HL-60 (cell line): ENCODE results near the gene TALDO1.

ENCODE experiments used
- DNase-seq, 2 experiments: peaks; one replicate each; pipeline ENCODE4 v3.0.0-alpha.2; 2010 to 2020; ENCODE audit warnings: low read depth in 1 of 2, low spot score in 1 of 2
- H3K27ac ChIP-seq: fragments of 250-450 bp; sonication (Bioruptor Pico); replicated peaks from 2 replicates; pipeline ENCODE4 v1.5.1; 2020; ENCODE audit warnings: mild to moderate bottlenecking, moderate library complexity
- H3K27me3 ChIP-seq: fragments of 250-450 bp; sonication (Bioruptor Pico); 2 replicates; pipeline ENCODE4 v1.5.1; 2021; ENCODE audit warnings: mild to moderate bottlenecking, moderate library complexity; ENCODE audit not compliant: insufficient read depth, poor library complexity, severe bottlenecking
- H3K4me3 ChIP-seq: replicated peaks from 2 replicates; pipeline ENCODE4 v1.5.1; 2011; ENCODE audit warnings: mild to moderate bottlenecking, control low read depth, low read length; ENCODE audit not compliant: insufficient read depth
- GABPA ChIP-seq: IDR thresholded peaks from 2 replicates; pipeline ENCODE4 v1.6.1; 2012; ENCODE audit warnings: low read depth
- POLR2AphosphoS5 ChIP-seq: IDR thresholded peaks from 2 replicates; pipeline ENCODE4 v1.6.1; 2012; ENCODE audit warnings: low read depth
- REST ChIP-seq: IDR thresholded peaks from 2 replicates; pipeline ENCODE4 v1.6.1; 2012; ENCODE audit warnings: low read depth; ENCODE audit not compliant: insufficient replicate concordance
- SPI1 ChIP-seq: IDR thresholded peaks from 2 replicates; pipeline ENCODE4 v1.6.1; 2012; ENCODE audit warnings: low read depth, mild to moderate bottlenecking, borderline replicate concordance
- TF ChIP-seq, protein P1 (sequence below): IDR thresholded peaks from one replicate; pipeline ENCODE4 v1.5.1; 2011; ENCODE audit warnings: low read length, control low read depth, inconsistent platforms; ENCODE audit not compliant: insufficient read depth

The TALDO1 gene

GRCh38 chr11:708511-708910, 38.8 kb upstream of the TALDO1 start:
- no peak for TF ChIP-seq REST
- TF ChIP-seq, protein P1, sequence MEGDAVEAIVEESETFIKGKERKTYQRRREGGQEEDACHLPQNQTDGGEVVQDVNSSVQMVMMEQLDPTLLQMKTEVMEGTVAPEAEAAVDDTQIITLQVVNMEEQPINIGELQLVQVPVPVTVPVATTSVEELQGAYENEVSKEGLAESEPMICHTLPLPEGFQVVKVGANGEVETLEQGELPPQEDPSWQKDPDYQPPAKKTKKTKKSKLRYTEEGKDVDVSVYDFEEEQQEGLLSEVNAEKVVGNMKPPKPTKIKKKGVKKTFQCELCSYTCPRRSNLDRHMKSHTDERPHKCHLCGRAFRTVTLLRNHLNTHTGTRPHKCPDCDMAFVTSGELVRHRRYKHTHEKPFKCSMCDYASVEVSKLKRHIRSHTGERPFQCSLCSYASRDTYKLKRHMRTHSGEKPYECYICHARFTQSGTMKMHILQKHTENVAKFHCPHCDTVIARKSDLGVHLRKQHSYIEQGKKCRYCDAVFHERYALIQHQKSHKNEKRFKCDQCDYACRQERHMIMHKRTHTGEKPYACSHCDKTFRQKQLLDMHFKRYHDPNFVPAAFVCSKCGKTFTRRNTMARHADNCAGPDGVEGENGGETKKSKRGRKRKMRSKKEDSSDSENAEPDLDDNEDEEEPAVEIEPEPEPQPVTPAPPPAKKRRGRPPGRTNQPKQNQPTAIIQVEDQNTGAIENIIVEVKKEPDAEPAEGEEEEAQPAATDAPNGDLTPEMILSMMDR, result no peak
- no peak for TF ChIP-seq POLR2AphosphoS5
- TF ChIP-seq SPI1, result no peak
- no peak for TF ChIP-seq GABPA
- Histone ChIP-seq H3K4me3 (no peak overlapping the region), H3K27ac (no peak overlapping the region), H3K27me3 (peaks cover 29% of the 10 kb centered on the region)
- no peak for DNase-seq

DNA sequence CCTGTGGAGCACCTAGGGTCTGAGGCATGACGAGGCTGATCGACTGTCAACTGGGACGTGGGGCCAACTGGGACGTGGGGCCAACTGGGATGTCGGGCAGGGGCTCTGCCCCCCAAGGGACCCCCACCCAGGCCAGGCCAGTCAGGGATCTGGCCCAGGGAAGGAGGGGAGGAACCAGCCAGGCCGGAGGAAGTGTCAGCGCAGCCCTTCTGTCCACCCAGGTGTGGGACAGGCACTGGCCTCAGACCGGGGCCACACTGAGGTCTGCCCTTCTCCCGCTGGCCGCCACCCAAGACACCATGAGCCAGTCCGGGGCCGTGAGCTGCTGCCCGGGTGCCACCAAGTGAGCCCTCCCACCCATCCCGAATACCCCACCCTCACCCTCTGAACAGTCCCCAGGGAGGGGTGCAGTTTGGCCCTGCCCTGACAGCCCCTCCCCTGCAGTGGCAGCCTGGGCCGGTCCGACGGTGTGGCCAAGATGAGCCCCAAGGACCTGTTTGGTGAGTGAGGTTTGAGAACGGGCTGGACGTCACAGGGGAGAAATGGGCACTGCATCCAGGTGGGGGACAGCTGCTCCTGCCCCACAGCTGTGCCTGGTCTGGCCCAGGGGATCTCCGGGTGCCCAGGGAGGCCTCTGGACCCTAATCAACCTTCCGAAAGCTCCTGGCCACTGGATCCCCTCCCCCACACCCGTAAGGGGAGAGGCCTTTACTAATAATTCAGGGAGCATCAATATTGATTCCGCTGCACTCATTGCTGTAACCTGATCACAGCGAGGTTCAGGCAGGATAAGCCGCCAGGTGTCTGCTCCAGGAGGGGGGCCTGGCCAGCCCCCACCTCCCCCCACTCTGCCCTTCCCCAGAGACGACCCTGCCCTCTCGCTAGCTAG, 37.9 kb upstream of the TALDO1 start:
- TF ChIP-seq POLR2AphosphoS5, result no peak
- no peak for TF ChIP-seq REST
- no peak for TF ChIP-seq GABPA
- no peak for TF ChIP-seq SPI1
- TF ChIP-seq, protein P1, result no peak
- H3K27ac ChIP-seq, result no peak overlapping the region
- H3K4me3 ChIP-seq, result no peak overlapping the region
- H3K27me3 ChIP-seq, result peaks cover 29% of the 10 kb centered on the region
- no peak for DNase-seq

DNA sequence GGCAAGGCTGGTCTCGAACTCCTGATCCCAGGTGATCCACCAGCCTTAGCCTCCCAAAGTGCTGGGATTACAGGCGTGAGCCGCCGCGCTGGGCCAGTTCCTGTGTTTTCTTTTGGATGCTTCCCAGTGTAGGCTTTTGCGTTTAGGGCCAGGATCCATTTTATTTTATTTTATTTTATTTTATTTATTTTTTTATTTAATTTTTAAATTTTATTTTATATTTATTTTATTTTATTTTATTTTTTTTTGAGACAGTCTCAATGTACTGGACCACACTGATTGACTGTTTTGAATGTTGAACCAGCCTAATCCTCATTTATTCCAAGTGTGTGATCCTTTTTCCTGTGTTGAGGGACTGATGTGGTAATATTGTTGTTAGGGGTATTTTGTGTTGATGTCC, 32.8 kb upstream of the TALDO1 start:
- no peak for TF ChIP-seq POLR2AphosphoS5
- no peak for TF ChIP-seq SPI1
- TF ChIP-seq, protein P1, result no peak
- TF ChIP-seq REST, result no peak
- Histone ChIP-seq H3K27ac (no peak overlapping the region), H3K27me3 (peaks cover 13% of the 10 kb centered on the region), H3K4me3 (no peak overlapping the region)
- DNase-seq, result no peak
